ENCODE results near the gene CBX3.
"Not testable (repeated sequence)": the region's sequence is repeated elsewhere in the genome, so short reads cannot be mapped to it uniquely, and the experiment has no call there.

Gene CBX3

GRCh38 chr7:26170663-26171062 lies 30.9 kb upstream of the CBX3 start:
- DNase-seq (ENCODE audit: low read depth in 2 of 2) = no peak

GRCh38 chr7:26171601-26172000 lies 29.9 kb upstream of the CBX3 start:
- DNase-seq (ENCODE audit: low read depth in 2 of 2) = no peak

- no peak for DNase-seq (ENCODE audit: low read depth in 2 of 2)
Observed at GRCh38 chr7:26172048-26172447, 29.5 kb upstream of the CBX3 start.

GRCh38 chr7:26175903-26176302 lies 25.6 kb upstream of the CBX3 start:
- not testable (repeated sequence) for DNase-seq (ENCODE audit: low read depth in 2 of 2)

GRCh38 chr7:26176696-26177095 lies 24.8 kb upstream of the CBX3 start:
- DNase-seq (ENCODE audit: low read depth in 2 of 2) = not testable (repeated sequence)

- DNase-seq (ENCODE audit: low read depth in 2 of 2) = not testable (repeated sequence)
Observed at GRCh38 chr7:26177269-26177668, 24.3 kb upstream of the CBX3 start.

GRCh38 chr7:26178272-26178960 lies 23.1 kb upstream of the CBX3 start:
- no peak for DNase-seq (ENCODE audit: low read depth in 2 of 2)

- no peak for DNase-seq (ENCODE audit: low read depth in 2 of 2)
Observed at GRCh38 chr7:26179422-26179821, 22.1 kb upstream of the CBX3 start.

- DNase-seq (ENCODE audit: low read depth in 2 of 2) = no peak
Observed at GRCh38 chr7:26179826-26180497, 21.6 kb upstream of the CBX3 start.

GRCh38 chr7:26180792-26181198 lies 20.8 kb upstream of the CBX3 start:
- no peak for DNase-seq (ENCODE audit: low read depth in 2 of 2)

GRCh38 chr7:26181474-26182227 lies 19.9 kb upstream of the CBX3 start:
- no peak for DNase-seq (ENCODE audit: low read depth in 2 of 2)

GRCh38 chr7:26182283-26182682 lies 19.3 kb upstream of the CBX3 start:
- no peak for DNase-seq (ENCODE audit: low read depth in 2 of 2)

GRCh38 chr7:26182706-26183105 lies 18.8 kb upstream of the CBX3 start:
- DNase-seq (ENCODE audit: low read depth in 2 of 2) = no peak

- no peak for DNase-seq (ENCODE audit: low read depth in 2 of 2)
Observed at GRCh38 chr7:26183545-26184280, 17.8 kb upstream of the CBX3 start.

- not testable (repeated sequence) for DNase-seq (ENCODE audit: low read depth in 2 of 2)
Observed at GRCh38 chr7:26184281-26185101, 17.1 kb upstream of the CBX3 start.

- DNase-seq (ENCODE audit: low read depth in 2 of 2) = no peak
Observed at GRCh38 chr7:26185131-26185843, 16.3 kb upstream of the CBX3 start.

GRCh38 chr7:26185844-26186180 lies 15.7 kb upstream of the CBX3 start:
- DNase-seq (ENCODE audit: low read depth in 2 of 2) = no peak

- DNase-seq (ENCODE audit: low read depth in 2 of 2) = no peak
Observed at GRCh38 chr7:26186364-26187311, 14.9 kb upstream of the CBX3 start.

GRCh38 chr7:26187380-26188205 lies 14.0 kb upstream of the CBX3 start:
- DNase-seq (ENCODE audit: low read depth in 2 of 2) = no peak
